A172 (cell line): Measurements from ENCODE around the gene ZMYND8. TPM values are rescaled to one million over a fixed set of nuclear protein-coding genes. Genes with fewer than 3 reads are reported as not detected.
"Not testable (repeated sequence)": the region's sequence is repeated elsewhere in the genome, so short reads cannot be mapped to it uniquely, and the experiment has no call there.

ENCODE experiments used
- DNase-seq: peaks from one replicate; pipeline ENCODE4 v3.0.0-alpha.2; 2015; ENCODE audit warnings: low spot score
- total RNA-seq: library from RNA; depleted of rRNA; stranded (reverse); fragments of >200 nt; shearing (Covaris generic); gene quantifications from 2 replicates; pipeline ENCODE4 v1.2.3, GENCODE V29; 2014

ZMYND8 gene
- total RNA-seq, 1 experiment from 2014 or later = 22.1 TPM

GRCh38 chr20:47225458-47225857 lies 131.0 kb downstream of the ZMYND8 start:
- DNase-seq = no peak

GRCh38 chr20:47224857-47225256 lies 131.6 kb downstream of the ZMYND8 start:
- no peak for DNase-seq

- DNase-seq = no peak
These were observed 132.2 kb downstream of the ZMYND8 start for GRCh38 chr20:47224300-47224791.

- DNase-seq = no peak
These were observed 132.6 kb downstream of the ZMYND8 start for GRCh38 chr20:47223896-47224295.

GRCh38 chr20:47222468-47223119 lies 133.9 kb downstream of the ZMYND8 start:
- no peak for DNase-seq

- no peak for DNase-seq
These were observed 135.4 kb downstream of the ZMYND8 start for GRCh38 chr20:47221036-47221625.

- DNase-seq = peak; percentile 21
These were observed 136.3 kb downstream of the ZMYND8 start for GRCh38 chr20:47220161-47220582.

- no peak for DNase-seq
These were observed 138.7 kb downstream of the ZMYND8 start for GRCh38 chr20:47217482-47218446.

GRCh38 chr20:47216819-47217410 lies 139.6 kb downstream of the ZMYND8 start:
- no peak for DNase-seq

GRCh38 chr20:47215653-47216397 lies 140.7 kb downstream of the ZMYND8 start:
- DNase-seq = no peak

- no peak for DNase-seq
These were observed 142.5 kb downstream of the ZMYND8 start for GRCh38 chr20:47213966-47214365.

GRCh38 chr20:47212606-47213207 lies 143.8 kb downstream of the ZMYND8 start:
- no peak for DNase-seq

GRCh38 chr20:47211036-47211435 lies 145.5 kb downstream of the ZMYND8 start:
- DNase-seq = no peak

GRCh38 chr20:47210470-47210869 lies 146.0 kb downstream of the ZMYND8 start:
- DNase-seq = no peak

GRCh38 chr20:47209982-47210381 lies 146.5 kb downstream of the ZMYND8 start:
- no peak for DNase-seq

GRCh38 chr20:47208534-47209174 lies 147.8 kb downstream of the ZMYND8 start:
- no peak for DNase-seq

GRCh38 chr20:47206962-47207641 lies 149.4 kb downstream of the ZMYND8 start:
- DNase-seq = no peak

- DNase-seq = not testable (repeated sequence)
These were observed 149.9 kb downstream of the ZMYND8 start for GRCh38 chr20:47206552-47206951.

- DNase-seq = peak; percentile 56
These were observed 150.8 kb downstream of the ZMYND8 start for GRCh38 chr20:47205577-47206123.

GRCh38 chr20:47204850-47205122 lies 151.7 kb downstream of the ZMYND8 start:
- DNase-seq = not testable (repeated sequence)
